GM10266 (cell line): Measurements from ENCODE around the gene FPGS.

ENCODE experiments used
- DNase-seq: peaks from one replicate; pipeline ENCODE4 v3.0.0; 2012; ENCODE audit errors: extremely low spot score
- CTCF ChIP-seq: IDR thresholded peaks from 2 replicates; pipeline ENCODE4 v1.5.1; 2012; ENCODE audit warnings: mild to moderate bottlenecking, low read depth; ENCODE audit not compliant: control insufficient read depth, insufficient read depth; ENCODE audit errors: missing control alignments

Gene FPGS

GRCh38 chr9:127767909-127768331 lies 34.8 kb upstream of the FPGS start:
- no peak for DNase-seq
- TF ChIP-seq CTCF, result no peak

GRCh38 chr9:127768698-127769097 lies 34.0 kb upstream of the FPGS start:
- no peak for TF ChIP-seq CTCF

GRCh38 chr9:127769101-127769500 lies 33.6 kb upstream of the FPGS start:
- DNase-seq, result no peak
- TF ChIP-seq CTCF, result no peak

More at GRCh38 chr9:127768698-127769097, 34.0 kb upstream of the FPGS start:
- no peak for DNase-seq

GRCh38 chr9:127769929-127770582 lies 32.6 kb upstream of the FPGS start:
- DNase-seq, result no peak
- no peak for TF ChIP-seq CTCF

GRCh38 chr9:127770583-127770904 lies 32.1 kb upstream of the FPGS start:
- no peak for TF ChIP-seq CTCF
- no peak for DNase-seq

GRCh38 chr9:127770905-127771569 lies 31.6 kb upstream of the FPGS start:
- peak; percentile 96 for DNase-seq
- no peak for TF ChIP-seq CTCF

GRCh38 chr9:127771570-127772189 lies 31.0 kb upstream of the FPGS start:
- no peak for TF ChIP-seq CTCF
- no peak for DNase-seq
